ENCODE data around the gene ANTXRL.
"Not testable (repeated sequence)": the region's sequence is repeated elsewhere in the genome, so short reads cannot be mapped to it uniquely, and the experiment has no call there.

Gene ANTXRL

DNA sequence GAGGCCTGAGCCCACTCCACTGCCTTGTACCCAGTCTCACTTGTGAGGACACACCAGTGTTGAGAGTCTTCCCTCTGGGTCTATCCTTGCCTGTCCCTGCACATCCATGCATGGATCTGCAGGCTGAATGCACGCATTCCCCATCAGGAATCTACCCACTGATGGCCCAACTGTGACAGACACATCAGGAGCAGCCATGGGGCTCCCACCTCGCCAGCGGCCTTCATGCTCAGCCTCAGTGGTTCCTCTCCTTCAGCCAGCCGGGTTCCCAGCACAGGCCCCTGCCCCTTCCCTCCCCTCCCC, 21.3 kb downstream of the ANTXRL start:
- no peak for DNase-seq (ENCODE audit: low read depth)

- no peak for DNase-seq (ENCODE audit: low read depth)
Measured at GRCh38 chr10:46308666-46309450, 22.1 kb downstream of the ANTXRL start.

DNA sequence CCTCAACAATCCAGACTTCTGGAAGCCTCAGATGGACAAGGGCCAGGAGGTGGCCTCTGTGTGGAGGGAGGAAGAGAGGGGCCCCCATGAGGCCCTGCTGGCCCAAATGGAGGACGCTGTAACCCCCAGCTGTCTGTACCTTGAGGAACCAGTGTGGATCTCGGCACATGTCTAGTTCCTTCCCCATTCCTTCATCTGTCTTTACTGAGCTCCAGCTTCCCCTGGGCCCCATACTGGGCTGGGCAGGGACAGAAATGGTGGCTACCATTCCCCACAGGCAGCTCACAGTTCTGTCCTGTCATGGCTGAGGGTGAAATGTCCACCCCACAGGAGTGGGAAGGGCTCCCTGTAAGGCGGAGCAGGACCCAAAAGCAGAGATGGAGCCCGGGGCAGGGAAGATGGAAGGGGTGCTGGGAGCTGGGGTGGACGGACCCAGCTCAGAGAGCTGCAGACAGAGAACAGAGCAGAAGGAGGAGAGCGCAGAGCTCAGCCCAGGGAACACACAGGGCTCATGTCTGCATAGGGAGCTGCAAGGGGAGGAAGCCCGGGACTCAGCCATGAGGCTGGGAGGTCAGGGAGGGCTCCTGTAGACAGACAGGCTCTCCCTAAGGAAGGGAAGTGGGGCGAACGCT, 22.8 kb downstream of the ANTXRL start:
- no peak for DNase-seq (ENCODE audit: low read depth)

DNA sequence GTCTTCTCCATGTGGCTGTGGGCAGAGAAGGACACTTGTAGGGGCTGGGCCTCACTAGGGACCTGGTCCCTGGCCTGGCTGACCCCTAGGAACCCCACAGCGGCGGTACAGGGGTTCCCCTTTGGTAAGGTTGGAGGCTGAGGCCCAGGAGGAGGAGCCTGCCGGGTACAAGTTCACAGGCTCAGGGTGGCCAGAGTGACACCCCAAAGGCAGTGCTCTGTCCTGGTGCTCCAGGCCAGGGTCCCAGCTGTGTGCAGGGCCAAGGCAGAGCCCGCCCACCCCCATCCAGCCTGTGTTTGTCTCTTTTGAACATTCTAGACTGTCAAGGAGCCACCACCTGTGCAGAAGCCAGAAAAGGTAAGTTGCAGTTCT, 23.3 kb downstream of the ANTXRL start:
- DNase-seq (ENCODE audit: low read depth) = no peak

GRCh38 chr10:46310851-46311250, 24.1 kb downstream of the ANTXRL start:
- no peak for DNase-seq (ENCODE audit: low read depth)

GRCh38 chr10:46311501-46311951, 24.7 kb downstream of the ANTXRL start:
- DNase-seq (ENCODE audit: low read depth) = no peak

GRCh38 chr10:46311961-46312431, 25.2 kb downstream of the ANTXRL start:
- DNase-seq (ENCODE audit: low read depth) = not testable (repeated sequence)

DNA sequence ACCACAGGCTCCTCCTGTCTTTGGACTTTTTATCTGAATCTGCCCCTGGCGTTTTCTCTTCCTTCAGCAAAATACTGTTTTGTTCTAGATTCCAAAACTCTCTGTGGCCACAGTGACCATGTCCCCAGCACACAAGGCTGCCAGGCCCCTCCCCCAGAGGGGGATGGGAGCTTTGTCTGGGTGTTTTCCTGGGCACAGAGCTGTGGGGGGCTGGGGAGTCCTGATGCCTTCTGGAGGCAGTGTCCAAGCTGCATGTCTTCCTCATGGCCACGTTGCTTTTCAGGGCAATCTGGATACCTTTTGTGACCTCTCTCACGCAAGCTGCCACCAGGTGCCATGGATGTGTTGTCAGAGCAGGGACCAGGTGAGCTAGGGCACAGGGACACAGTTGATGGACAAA, 26.2 kb downstream of the ANTXRL start:
- no peak for DNase-seq (ENCODE audit: low read depth)

DNA sequence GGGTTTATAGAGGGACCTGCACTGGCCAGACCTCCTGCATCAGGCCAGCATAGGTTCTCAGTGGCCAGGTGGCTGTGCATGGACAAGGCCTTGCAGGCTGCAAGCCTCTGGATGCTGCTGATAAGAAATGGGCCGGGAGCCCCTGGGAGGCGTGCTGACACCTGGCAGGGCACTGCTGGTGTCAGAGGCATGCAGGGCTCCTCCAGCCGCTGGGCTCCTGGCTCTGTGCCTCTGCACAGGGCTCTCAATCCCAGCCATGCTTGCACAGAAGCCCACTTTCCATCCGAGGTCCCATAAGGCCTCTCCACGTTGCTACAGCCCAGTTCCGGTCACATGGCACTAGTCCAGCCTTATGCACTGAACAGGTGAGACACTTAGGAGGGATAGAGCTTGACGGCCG, 27.3 kb downstream of the ANTXRL start:
- DNase-seq (ENCODE audit: low read depth) = no peak

GRCh38 chr10:46315071-46315860, 28.5 kb downstream of the ANTXRL start:
- not testable (repeated sequence) for DNase-seq (ENCODE audit: low read depth)

- no peak for DNase-seq (ENCODE audit: low read depth)
Measured at GRCh38 chr10:46317370-46317769, 30.6 kb downstream of the ANTXRL start.

DNA sequence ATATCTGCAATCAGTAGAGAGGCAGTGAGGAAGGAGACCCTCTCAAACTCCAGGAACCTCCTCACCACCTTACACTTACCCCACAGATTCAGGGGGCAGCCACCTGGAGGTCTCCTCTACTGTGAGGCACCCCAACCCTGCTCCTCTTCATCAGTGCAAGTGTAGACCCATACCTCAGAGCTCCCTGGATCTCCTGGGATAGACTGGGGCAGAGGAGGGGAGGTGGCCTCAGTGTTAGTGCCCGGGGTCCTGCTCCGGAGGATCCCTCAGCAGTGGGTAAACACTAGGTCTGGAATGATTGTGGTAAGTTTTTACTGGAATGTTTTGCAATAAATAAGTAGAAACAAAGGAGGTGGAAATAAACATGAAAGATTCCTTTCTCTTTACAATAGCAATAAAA, 31.1 kb downstream of the ANTXRL start:
- DNase-seq (ENCODE audit: low read depth) = no peak

- no peak for DNase-seq (ENCODE audit: low read depth)
Measured at GRCh38 chr10:46318799-46319198, 32.0 kb downstream of the ANTXRL start.

DNA sequence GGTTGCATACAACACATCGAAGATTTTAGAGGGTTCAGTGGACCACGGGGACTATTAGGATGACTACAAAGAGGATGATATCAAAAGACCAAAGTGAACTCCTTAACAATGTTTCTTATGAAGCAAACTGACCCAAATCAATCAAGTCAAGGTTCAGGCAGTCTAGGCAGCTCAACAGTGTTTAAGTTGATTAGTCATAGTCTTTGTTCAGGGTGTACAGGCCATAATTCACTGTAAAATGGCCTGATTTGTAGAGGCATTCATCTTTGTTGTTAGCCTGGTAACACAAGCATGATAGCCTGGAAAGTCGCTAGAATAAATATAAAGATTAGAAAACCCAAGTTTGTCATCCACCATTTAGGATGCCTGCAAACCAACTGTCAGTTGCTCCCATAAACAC, 32.6 kb downstream of the ANTXRL start:
- no peak for DNase-seq (ENCODE audit: low read depth)

DNA sequence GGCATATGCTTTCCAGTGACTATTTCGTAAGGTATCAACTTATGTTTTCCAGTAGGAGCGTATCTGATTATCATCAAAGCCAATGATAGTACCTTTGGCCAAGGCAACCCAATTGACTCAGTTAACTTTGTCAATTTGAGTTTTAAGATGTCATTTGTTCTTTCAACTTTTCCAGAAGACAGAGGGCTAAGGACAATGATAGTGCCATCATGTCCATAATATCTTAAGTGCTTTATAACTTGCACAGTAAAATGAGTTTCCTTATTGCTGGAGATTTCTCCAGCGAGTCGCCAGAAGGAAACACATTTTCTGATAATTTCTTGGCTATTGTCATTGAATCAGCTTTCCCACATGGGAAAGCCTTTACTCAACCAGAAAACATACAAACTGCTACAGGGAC, 35.0 kb downstream of the ANTXRL start:
- no peak for DNase-seq (ENCODE audit: low read depth)

DNA sequence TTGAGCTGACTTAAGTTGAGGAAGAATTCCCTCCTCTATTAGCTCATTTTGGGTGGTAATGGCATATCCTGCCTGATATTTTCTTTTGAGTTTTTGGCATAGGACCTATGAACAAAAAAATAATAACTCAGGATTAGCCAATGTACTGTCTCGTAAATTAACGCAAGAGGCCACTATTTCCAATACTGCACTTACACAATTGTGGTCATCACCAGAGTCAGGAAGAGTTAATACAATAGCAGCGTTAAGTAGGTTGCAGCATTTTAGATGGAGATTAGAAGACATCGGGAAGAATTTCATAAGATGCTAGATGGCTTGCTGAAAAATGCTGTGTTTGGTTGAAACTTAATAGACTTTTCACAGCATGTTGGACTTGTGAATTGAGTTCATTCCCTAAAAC, 36.4 kb downstream of the ANTXRL start:
- no peak for DNase-seq (ENCODE audit: low read depth)

DNA sequence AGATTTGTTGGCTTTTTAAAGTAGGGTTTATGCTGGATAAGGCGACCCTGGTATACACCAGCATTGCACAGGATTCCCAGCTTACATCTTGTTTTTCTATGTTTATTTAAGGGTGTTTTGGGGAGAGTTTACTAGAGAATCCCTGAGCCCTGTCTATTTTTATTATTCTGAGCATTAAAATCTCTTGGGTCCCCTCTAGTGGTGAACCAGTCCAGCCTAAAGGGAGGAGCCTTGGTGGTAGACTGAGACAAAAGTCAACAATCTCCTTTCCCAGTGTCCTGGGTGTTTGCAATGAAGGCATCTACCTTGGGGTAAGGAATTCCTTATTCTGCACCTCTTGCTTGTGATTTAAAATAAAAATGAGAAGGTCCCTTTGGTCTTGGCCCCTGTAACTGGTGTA, 38.2 kb downstream of the ANTXRL start:
- no peak for DNase-seq (ENCODE audit: low read depth)

DNA sequence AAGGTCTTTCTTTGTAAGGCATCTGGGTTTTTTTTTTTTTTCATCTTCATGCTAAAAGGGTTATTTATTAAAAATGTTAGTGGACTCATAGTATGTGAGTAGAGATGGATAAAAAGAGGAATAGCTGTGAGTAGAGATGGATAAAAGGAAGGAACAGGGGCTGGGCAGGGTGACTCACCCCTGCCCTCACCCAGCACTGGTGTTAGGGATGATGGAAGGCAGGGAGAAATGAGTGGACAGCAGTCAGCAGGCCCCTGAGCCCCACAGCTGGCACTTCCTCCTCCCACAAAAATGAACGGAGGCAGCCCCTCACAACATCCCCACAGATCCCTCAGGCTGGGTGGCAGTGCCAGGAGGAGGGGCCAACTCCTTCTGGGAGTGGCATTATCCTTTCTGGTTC, 39.3 kb downstream of the ANTXRL start:
- no peak for DNase-seq (ENCODE audit: low read depth)

- DNase-seq (ENCODE audit: low read depth) = no peak
Measured at GRCh38 chr10:46326971-46327370, 40.2 kb downstream of the ANTXRL start.

GRCh38 chr10:46327685-46328084, 40.9 kb downstream of the ANTXRL start:
- DNase-seq (ENCODE audit: low read depth) = no peak

DNA sequence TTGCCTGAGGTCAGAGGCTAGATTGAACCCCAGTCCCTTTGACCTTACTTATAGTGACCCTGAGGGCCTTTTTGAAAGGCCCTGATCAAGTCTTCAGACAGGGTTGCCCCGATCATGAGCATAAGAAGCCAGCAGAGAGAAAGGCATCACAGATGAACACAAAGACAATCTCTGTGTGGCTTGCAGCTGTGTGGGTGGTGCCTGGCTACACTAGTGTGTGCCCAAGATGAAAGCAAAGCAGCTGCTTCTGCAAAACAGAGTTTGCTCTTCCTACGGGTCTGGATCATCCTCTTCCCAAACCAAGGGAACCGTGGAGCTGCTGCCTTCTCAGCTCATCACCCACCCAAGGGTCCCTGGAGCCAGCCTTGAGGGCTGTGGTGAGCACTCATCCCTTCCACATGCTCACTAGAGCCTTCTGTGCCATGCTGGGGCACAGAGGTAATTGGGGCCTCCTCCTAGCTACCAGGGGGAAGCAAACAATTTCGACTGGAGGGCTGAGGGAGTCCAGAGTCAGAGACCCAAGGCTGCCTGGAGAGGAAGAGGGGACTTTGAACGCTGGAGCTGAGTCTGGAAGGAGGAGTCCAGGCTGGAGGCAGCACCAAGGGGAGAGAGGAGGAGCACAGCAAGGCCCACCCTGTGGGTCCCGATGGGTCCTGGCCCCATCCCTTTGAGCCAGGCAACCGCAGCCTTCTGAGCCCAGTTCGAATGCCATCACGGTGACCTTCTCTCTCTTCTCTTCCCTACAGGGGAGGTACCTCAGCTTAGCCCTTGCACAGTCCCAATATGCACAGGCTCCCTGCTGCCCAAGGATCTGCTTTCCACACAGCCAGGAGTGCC, 42.3 kb downstream of the ANTXRL start:
- DNase-seq (ENCODE audit: low read depth) = no peak

GRCh38 chr10:46329690-46330016, 42.9 kb downstream of the ANTXRL start:
- DNase-seq (ENCODE audit: low read depth) = no peak
